ENCODE data around the gene WIPI1. TPM values are rescaled to one million over a fixed set of nuclear protein-coding genes. Genes with fewer than 3 reads are reported as not detected.

WIPI1 gene
- total and polyA plus RNA-seq, 2 of the 13 experiments (the other 11 are each of a cell fraction or from before 2014, with no cell fraction given), result 29.4 to 141 TPM

GRCh38 chr17:68390888-68391545, 66.3 kb downstream of the WIPI1 start:
- BruUV-seq (replicated peaks), result no TSS peak
- Histone ChIP-seq H3K36me3 (replicated peaks in 1 of 2; ENCODE audit: control insufficient read depth in 1 of 2, insufficient read depth in 2 of 2, low read length in 2 of 2) (no peaks in the 10 kb centered on the region), H3K27me3 (ENCODE audit: control insufficient read depth in 1 of 2, insufficient read depth in 2 of 2, low read length in 2 of 2) (no peaks in the 10 kb centered on the region), H3K4me2 (ENCODE audit: low read depth, low read length) (peak overlapping the region; percentile 45), H2AFZ (ENCODE audit: low read length) (no peak overlapping the region), H3K9ac (ENCODE audit: insufficient read depth, low read depth, low read length) (peak overlapping the region; percentile 45), H3K4me1 (ENCODE audit: insufficient read depth, low read length) (peaks cover 89% of the 10 kb centered on the region), H3K9me3 (ENCODE audit: low read length) (peaks cover 5% of the 10 kb centered on the region; the same call in 1 of the 2 replicates), H3K4me3 (replicated peaks in 1 of 3; ENCODE audit: insufficient read depth in 1 of 3, low read depth in 2 of 3, low read length in 3 of 3) (no peak overlapping the region; a peak in 1 of 6 replicates), H3K79me2 (ENCODE audit: insufficient read depth, low read length) (no peaks in the 10 kb centered on the region), H3K27ac (ENCODE audit: extremely low read length, insufficient read depth, low read length) (peak overlapping the region; percentile 73), H4K20me1 (ENCODE audit: insufficient read depth, low read length) (no peaks in the 10 kb centered on the region)
- no peak for FAIRE-seq
- CTCF ChIA-PET (ENCODE audit: low intra/inter-chr PET ratio, low total read pairs), result no interaction called here
- POLR2A ChIA-PET, result interaction anchor here (0.9 to 2.5 kb wide), 9 partner anchors 8 to 143 kb away, joined by 3 to 38 read pairs (median 7); partner anchors contain the start of genes AMZ2 and WIPI1
- in situ Hi-C loops (cut with HindIII; ENCODE audit: extremely low pct_ligation_motif_present, low pct_unique_long_range_greater_than_20kb) (no loop called here), intact Hi-C loops (cut with micrococcal nuclease; ENCODE audit: unreplicated experiment) (loop anchor here (5.0 kb wide), 1 partner anchor 1094 kb away; no protein-coding TSS in a partner anchor)
- WGBS (ENCODE audit: low lambda C conversion rate), result 81% methylated on average over 11 of the region's 11 CpGs
- ATAC-seq, result no peak
- DNase-seq (ENCODE audit: low spot score), result no peak
- TF ChIP-seq PHF8 (CRISPR knock-in tag; IDR thresholded peaks at IDR 0.05) (no peak), PRMT3 (CRISPR knock-in tag; IDR thresholded peaks at IDR 0.05; ENCODE audit: borderline replicate concordance, low read depth) (no peak), LBX2 (CRISPR knock-in tag; IDR thresholded peaks at IDR 0.05; ENCODE audit: borderline replicate concordance) (no peak), ZFP37 (CRISPR knock-in tag; IDR thresholded peaks at IDR 0.05; ENCODE audit: borderline replicate concordance) (no peak), ISL2 (CRISPR knock-in tag; IDR thresholded peaks at IDR 0.05) (no peak), KLF6 (CRISPR knock-in tag; IDR thresholded peaks at IDR 0.05) (no peak), PPARG (CRISPR knock-in tag; conservative IDR thresholded peaks at IDR 0.05) (no peak), ZNF136 (CRISPR knock-in tag; IDR thresholded peaks at IDR 0.05; ENCODE audit: low read depth) (no peak), MYC (CRISPR knock-in tag; IDR thresholded peaks at IDR 0.05; ENCODE audit: borderline replicate concordance) (no peak), IKZF1 (IDR thresholded peaks at IDR 0.05) (no peak), SETDB1 (CRISPR knock-in tag; IDR thresholded peaks at IDR 0.05; ENCODE audit: borderline replicate concordance) (no peak), ZNF230 (CRISPR knock-in tag; IDR thresholded peaks at IDR 0.05) (no peak), PHB2 (IDR thresholded peaks at IDR 0.05; ENCODE audit: partially characterized antibody) (no peak), ZNF780A (CRISPR knock-in tag; IDR thresholded peaks at IDR 0.05) (no peak), ZNF816 (CRISPR knock-in tag; IDR thresholded peaks at IDR 0.05; ENCODE audit: borderline replicate concordance) (0 out of 2 replicates have a peak, but pooled peaks have one; percentile 47), HDAC1 (CRISPR knock-in tag; IDR thresholded peaks at IDR 0.05) (no peak), CCDC6 (CRISPR knock-in tag; IDR thresholded peaks at IDR 0.05) (no peak), ATF1 (CRISPR knock-in tag; IDR thresholded peaks at IDR 0.05) (no peak)
- TF ChIP-seq, protein P1, sequence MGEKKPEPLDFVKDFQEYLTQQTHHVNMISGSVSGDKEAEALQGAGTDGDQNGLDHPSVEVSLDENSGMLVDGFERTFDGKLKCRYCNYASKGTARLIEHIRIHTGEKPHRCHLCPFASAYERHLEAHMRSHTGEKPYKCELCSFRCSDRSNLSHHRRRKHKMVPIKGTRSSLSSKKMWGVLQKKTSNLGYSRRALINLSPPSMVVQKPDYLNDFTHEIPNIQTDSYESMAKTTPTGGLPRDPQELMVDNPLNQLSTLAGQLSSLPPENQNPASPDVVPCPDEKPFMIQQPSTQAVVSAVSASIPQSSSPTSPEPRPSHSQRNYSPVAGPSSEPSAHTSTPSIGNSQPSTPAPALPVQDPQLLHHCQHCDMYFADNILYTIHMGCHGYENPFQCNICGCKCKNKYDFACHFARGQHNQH (CRISPR knock-in tag; IDR thresholded peaks at IDR 0.05), result no peak
- TF ChIP-seq, protein P2, sequence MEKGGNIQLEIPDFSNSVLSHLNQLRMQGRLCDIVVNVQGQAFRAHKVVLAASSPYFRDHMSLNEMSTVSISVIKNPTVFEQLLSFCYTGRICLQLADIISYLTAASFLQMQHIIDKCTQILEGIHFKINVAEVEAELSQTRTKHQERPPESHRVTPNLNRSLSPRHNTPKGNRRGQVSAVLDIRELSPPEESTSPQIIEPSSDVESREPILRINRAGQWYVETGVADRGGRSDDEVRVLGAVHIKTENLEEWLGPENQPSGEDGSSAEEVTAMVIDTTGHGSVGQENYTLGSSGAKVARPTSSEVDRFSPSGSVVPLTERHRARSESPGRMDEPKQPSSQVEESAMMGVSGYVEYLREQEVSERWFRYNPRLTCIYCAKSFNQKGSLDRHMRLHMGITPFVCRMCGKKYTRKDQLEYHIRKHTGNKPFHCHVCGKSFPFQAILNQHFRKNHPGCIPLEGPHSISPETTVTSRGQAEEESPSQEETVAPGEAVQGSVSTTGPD (CRISPR knock-in tag; IDR thresholded peaks at IDR 0.05), result no peak
- TF ChIP-seq, protein P3, sequence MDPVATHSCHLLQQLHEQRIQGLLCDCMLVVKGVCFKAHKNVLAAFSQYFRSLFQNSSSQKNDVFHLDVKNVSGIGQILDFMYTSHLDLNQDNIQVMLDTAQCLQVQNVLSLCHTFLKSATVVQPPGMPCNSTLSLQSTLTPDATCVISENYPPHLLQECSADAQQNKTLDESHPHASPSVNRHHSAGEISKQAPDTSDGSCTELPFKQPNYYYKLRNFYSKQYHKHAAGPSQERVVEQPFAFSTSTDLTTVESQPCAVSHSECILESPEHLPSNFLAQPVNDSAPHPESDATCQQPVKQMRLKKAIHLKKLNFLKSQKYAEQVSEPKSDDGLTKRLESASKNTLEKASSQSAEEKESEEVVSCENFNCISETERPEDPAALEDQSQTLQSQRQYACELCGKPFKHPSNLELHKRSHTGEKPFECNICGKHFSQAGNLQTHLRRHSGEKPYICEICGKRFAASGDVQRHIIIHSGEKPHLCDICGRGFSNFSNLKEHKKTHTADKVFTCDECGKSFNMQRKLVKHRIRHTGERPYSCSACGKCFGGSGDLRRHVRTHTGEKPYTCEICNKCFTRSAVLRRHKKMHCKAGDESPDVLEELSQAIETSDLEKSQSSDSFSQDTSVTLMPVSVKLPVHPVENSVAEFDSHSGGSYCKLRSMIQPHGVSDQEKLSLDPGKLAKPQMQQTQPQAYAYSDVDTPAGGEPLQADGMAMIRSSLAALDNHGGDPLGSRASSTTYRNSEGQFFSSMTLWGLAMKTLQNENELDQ (CRISPR knock-in tag; IDR thresholded peaks at IDR 0.05; ENCODE audit: borderline replicate concordance), result no peak

All from HepG2 (cell line).